DMS153 (cell line): ENCODE results near the gene RAB20.
A peak's percentile ranks its signal among the peaks of the same experiment; 100 is the strongest.
"Not testable (repeated sequence)": the region's sequence is repeated elsewhere in the genome, so short reads cannot be mapped to it uniquely, and the experiment has no call there.

Experiments
- DNase-seq: peaks from one replicate; lab custom pipeline; 2025; lab: John Stamatoyannopoulos, UW

The RAB20 gene

GRCh38 chr13:110509971-110510786, 51.3 kb downstream of the RAB20 start:
- DNase-seq, result no peak

DNA sequence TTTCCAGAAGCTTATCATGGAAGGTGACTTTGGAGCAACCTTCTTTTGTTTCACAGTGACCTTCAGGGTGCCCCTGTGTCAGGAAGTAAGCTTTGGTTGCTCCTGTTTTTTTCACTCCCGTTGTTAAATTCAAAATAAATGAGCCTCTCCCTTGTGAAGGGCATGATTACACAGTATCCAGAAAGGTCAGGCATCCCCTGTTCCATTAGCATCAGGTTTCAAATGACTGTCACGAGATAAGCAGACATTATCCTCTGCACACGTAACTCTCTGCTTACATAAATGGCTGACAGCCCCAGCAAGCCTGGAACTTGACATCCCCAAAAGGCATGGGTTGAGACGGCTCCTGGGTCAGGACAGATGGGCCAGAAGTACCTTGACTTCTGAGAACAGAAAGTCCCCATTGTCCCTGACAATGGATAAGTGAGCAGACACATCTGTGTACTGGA, 52.0 kb downstream of the RAB20 start:
- peak; percentile 95 for DNase-seq

DNA sequence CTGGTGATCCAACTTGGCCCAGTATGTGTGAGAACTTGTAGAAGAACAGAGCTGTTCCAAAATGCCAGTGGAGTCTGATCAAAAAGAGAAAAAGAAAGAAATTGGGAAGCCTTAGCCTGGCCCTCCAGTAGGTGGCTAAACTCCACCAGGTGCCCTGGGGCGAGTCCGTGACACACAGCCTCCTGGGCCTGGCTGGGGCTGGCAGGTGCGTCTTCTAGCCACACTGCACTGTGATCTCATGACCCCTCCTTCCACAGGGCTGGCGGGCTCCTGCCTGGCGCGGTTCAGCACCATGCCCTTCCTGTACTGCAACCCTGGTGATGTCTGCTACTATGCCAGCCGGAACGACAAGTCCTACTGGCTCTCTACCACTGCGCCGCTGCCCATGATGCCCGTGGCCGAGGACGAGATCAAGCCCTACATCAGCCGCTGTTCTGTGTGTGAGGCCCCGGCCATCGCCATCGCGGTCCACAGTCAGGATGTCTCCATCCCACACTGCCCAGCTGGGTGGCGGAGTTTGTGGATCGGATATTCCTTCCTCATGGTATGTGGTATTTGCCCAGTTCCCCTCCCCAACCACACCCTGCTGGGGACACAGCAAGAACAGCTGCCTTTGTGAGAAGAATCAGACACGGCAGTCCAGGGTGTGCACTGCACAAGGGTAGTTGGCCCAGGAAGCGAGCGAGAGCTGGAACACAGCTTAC, 53.7 kb downstream of the RAB20 start:
- peak; percentile 67 for DNase-seq

GRCh38 chr13:110506859-110507566, 54.5 kb downstream of the RAB20 start:
- peak; percentile 66 for DNase-seq

GRCh38 chr13:110506396-110506795, 55.1 kb downstream of the RAB20 start:
- no peak for DNase-seq

DNA sequence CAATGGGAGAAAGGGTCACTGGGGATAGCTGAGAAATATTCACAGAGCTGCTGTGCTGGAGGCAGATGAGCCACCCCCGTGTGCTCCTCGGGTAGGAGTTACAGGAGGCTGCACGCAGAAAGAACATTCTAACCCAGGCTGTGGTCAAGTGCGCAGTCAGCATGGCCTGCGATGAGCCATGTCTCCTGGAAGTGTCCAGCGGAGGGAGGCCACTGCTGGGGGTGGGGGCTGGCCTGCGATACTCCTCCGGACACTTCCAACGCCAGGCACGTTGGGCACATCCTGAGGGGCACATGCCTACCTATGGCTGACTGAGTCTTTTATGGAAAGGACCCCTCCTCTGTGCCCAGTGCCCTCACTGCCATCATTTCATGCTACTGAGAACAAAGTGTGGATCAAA, 55.9 kb downstream of the RAB20 start:
- no peak for DNase-seq

DNA sequence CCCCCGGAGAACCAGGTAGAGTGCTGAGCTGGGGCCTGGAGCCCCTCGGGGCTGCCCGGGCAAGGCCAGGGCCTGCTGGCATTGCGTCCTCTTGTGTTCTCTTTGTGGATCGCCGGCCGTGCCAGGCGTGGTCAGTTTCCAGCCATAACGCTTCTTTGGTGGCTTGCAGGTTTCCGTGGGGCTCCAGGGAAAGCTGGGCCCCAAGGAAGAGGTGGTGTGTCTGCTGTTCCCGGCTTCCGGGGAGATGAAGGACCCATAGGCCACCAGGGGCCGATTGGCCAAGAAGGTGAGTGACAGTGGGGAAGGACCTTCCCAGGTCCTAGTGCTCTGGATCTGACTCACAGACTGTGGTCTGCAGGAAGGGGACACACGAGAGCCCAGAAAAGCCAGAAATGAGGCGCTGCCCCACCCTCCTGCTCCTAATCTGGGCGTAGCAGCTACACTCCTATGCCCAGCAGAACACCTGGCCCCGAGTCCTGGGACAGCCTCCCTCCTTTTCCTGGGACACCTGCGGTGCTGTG, 57.5 kb downstream of the RAB20 start:
- DNase-seq, result no peak

DNA sequence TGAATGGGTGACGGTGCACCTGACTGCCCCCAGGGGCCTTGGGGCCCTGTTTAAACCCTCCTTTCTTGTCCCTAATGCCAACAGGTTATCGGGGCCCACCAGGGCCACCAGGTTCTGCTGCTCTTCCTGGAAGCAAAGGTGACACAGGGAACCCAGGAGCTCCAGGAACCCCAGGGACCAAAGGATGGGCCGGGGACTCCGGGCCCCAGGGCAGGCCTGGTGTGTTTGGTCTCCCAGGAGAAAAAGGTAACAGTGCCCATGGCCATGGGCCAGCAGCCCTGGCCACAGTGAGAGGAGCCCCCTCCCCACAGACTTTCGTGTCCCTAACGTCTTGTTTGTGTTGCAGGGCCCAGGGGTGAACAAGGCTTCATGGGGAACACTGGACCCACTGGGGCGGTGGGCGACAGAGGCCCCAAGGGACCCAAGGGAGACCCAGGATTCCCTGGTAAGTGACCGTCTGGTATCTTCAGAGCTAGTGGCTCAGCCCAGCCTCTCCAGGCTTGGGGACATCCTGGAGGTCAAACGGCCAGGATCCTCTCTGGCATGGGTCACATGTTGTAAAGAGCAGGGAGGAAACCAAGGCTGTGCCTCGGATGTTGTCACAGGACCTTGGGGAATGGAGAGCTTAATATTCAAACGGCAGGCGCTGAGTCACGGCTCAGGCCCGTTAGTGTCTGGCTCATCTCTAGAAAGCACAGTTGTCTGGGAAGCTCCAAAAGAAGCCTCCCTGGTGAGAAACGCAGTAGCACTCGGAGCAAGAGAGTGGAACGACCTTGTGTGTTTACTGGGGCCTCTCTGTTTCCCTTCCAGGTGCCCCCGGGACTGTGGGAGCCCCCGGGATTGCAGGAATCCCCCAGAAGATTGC, 58.3 kb downstream of the RAB20 start:
- DNase-seq, result no peak

GRCh38 chr13:110501188-110501587, 60.3 kb downstream of the RAB20 start:
- no peak for DNase-seq

DNA sequence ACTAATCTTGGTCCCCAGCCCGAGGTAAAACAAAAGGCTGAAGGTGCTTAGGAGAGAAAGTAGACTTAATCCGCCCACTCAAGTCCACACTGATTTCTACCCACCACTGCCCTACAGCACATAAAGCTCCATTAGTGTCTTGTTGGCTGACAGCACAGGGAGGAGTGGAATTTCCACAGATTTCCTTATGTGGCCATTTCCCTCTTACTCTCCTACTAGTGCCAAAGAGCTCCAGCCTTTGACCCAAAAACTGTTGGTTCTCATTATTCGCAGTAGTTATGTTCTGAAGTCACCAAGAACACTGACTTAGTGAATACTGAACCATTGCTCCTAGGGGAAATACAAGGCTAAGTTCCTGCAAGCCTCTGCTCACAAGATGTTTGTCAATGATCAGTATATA, 61.2 kb downstream of the RAB20 start:
- DNase-seq, result no peak

DNA sequence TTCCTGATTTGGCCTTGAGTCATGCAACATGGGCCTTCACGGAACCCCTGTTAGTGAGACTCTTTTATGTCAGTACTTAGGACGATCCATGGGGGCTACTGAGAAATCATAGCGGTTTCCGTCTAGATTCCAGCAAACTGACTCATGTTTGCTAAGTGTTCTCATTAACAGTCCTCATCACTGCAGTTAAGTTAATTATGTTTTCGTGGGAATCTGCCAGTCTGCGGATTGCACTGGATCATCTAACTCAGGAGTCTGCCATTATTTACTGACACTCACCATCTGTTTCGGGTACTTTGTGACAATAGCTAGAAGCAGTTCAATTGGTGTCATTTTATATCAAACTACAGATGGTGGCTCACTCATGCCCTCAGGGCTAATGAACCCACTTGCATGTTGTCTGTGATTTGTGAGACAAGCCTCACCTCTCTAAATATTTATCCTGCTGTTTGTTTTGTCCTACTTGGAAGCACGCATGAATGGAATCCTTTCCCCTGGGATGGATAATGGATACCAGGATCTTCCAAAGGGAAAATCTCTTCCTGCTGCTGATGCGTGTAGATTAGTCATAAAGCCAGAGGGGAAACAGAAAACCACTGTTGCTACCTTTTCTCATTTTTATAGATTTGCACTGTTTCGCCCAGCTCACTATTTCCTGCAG, 61.8 kb downstream of the RAB20 start:
- peak; percentile 95 for DNase-seq

DNA sequence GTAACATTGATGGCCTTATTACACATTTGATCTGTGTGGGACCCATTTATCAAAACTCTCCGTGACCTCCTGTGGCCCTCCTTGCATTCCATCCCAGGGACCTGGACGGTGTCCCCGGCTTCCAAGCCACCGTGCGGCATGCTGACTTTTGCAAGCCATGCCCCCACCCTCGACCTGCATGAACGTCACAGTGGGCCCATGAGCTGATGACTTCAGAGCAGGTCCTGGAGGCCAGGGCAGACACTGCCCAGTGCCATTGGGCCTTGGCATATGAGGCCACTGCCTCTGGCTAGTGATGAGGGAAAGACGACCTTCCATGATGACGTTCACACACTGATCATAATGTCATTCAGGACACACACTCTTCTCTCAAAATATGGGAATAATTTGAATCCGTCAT, 62.8 kb downstream of the RAB20 start:
- DNase-seq, result no peak

GRCh38 chr13:110498327-110498726, 63.2 kb downstream of the RAB20 start:
- no peak for DNase-seq

DNA sequence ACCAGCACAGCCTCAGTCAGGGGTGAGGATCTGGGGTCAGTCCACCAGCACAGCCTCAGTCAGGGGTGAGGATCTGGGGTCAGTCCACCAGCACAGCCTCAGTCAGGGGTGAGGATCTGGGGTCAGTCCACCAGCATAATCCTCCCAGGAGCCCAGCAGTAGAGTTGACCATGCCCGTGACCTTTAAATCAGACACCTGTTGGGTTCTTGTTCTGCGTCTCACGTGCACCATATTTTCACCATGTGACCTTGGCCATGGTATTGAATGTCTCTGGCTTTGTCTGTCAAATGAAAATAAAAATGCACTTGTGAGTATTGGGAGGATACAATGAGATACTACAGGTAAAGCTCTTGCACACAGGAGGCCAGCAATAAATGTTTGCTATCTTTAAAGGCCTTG, 63.6 kb downstream of the RAB20 start:
- DNase-seq, result not testable (repeated sequence)

GRCh38 chr13:110497003-110497402, 64.5 kb downstream of the RAB20 start:
- no peak for DNase-seq

DNA sequence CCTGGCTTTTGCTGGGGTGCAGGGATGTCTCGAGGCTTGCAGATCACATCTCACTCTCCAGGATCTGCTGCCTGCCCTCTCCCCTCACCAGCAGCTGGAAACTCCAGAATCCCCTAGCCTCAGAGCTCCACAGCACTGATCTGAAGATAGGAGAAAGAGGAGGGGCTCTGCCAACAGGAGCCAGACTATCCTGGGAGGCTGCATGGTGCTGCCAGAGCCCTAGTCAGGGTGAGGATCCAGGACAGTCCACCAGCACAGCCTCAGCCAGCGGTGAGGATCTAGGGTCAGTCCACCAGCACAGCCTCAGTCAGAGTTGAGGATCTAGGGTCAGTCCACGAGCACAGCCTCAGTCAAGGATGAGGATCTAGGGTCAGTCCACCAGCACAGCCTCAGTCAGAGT, 65.2 kb downstream of the RAB20 start:
- no peak for DNase-seq

- no peak for DNase-seq
Observed at GRCh38 chr13:110495881-110496280, 65.6 kb downstream of the RAB20 start.

DNA sequence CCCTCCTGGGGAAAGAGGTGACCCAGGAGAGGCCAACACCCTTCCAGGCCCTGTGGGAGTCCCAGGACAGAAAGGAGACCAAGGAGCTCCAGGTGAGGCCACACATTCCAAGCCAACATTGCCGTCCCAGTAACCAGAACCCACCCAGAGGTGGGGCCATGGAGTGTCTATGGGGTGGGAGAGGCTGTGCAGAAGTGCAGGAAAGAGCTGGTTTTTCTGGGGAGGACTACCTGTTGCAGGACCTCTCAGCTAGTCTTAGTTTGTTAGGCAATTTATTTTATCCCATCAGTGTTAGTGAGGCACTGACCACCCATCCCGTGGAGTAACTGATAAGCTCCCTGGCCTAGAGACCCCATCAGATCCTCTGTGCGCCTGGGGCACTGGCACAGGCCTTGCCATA, 66.1 kb downstream of the RAB20 start:
- no peak for DNase-seq

DNA sequence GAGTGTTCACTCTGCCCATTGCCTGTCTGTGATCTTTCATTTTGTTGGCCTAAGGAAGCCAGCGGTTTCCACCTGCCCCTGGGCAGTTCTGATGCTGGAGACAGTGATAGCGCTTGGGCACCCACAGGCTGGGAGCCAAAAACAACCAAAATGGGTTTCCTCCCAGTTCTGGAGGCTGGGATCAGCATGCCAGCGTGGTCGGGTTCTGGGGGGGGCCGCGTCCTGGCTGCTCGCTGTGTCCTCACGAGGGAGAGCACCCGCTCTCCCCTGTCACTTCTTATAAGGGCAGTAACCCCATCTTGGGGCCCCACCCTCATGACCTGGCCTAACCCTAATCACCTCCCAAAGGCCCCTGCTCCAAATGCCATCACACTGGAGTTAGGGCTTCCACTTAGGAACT, 67.9 kb downstream of the RAB20 start:
- DNase-seq, result no peak

DNA sequence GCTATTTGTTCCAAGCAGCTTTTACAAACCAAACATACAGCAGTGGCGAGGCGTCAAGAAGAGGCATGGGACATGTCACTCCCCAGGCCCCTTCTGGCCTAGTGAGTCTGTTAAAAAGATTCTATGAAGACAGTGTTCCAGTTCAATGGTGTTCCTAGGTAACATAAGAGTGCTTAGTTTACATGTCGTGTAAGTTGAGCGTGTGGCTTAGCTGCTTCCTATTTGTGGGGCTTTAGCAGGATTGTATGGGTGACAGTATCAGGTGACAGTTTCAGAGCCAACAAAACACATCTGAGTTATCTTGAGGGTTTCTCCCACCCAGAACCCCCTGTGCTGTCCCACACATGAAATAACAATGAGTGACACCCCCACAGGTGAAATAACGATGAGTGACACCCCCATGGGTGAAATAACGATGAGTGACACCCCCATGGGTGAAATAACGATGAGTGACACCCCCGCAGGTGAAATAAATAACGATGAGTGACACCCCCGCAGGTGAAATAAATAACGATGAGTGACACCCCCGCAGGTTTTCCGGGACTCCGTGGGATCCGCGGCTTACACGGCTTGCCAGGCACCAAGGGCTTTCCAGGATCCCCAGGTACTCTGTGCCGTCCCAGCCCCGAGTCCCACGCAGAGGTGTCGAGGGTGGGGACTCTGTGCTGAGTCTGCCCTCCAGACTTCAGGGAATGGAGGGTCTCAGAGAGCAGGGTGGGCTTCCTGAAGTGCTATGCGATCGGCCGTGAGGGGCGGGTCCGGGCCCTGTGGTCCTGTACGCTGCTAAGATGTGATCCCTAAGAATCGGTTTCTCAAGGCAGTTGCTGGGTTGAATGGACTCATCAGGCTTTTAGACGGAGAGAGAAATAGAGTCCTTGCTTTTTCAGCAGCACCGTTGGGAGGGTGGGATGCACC, 68.6 kb downstream of the RAB20 start:
- no peak for DNase-seq
